Colonic mucosa (tissue), 4 donors: ENCODE data around the gene NT5C2. TPM values are rescaled to one million over a fixed set of nuclear protein-coding genes. Genes with fewer than 3 reads are reported as not detected.

ENCODE experiments used
- DNase-seq: peaks from one replicate; pipeline ENCODE4 v3.0.0-alpha.2; 2020
- H3K27ac ChIP-seq: fragments of 200-600 bp; one replicate; pipeline ENCODE4 v1.8.0; 2021
- H3K27me3 ChIP-seq: fragments of 200-600 bp; one replicate; pipeline ENCODE4 v1.8.0; 2021
- H3K36me3 ChIP-seq: fragments of 200-600 bp; one replicate; pipeline ENCODE4 v1.8.0; 2021
- H3K4me1 ChIP-seq: fragments of 200-600 bp; one replicate; pipeline ENCODE4 v1.8.0; 2021; ENCODE audit warnings: mild to moderate bottlenecking
- H3K4me3 ChIP-seq: fragments of 200-600 bp; one replicate; pipeline ENCODE4 v1.8.0; 2021
- H3K9ac ChIP-seq, 2 donors: one replicate each; pipeline ENCODE4 v1.7.0; 2013; ENCODE audit warnings: control low read depth in 2 of 2, low read depth in 2 of 2, low read length in 2 of 2
- H3K9me3 ChIP-seq: fragments of 200-600 bp; one replicate; pipeline ENCODE4 v1.8.0; 2021
- CTCF ChIP-seq: fragments of 200-600 bp; IDR thresholded peaks from one replicate; pipeline ENCODE4 v1.8.0; 2022; ENCODE audit warnings: antibody characterized with exemption, mild to moderate bottlenecking
- intact Hi-C: fragments of 100-400 bp; cut with DNase I; formaldehyde crosslinking; loops from one replicate; pipeline ENCODE4 v1.14.1; 2022
- total RNA-seq, 2 donors: library from RNA; stranded (reverse); fragmentation: NEBNext Ultra II Directional in 1 of 2; extraction: Animal tissue kit (Norgen Biotek cat#: 25700) in 1 of 2; gene quantifications; one replicate each; pipeline ENCODE4 v1.2.1, GENCODE V29; 2021
- donor health status: healthy.
- donor health status: DM: no; HTN: no; CAD: no.
- donor health status: DM: no; HTN: no; CAD: no.

Gene NT5C2
- total RNA-seq, 2 donors from 2014 or later = 59.6 to 89.5 TPM

- no peaks in the 10 kb centered on the region for H3K9me3 ChIP-seq
- no peak overlapping the region for H3K4me3 ChIP-seq
- no peak for TF ChIP-seq CTCF
- no peaks in the 10 kb centered on the region for H3K36me3 ChIP-seq
- H3K4me1 ChIP-seq = no peaks in the 10 kb centered on the region
- no peak overlapping the region for H3K27ac ChIP-seq
- intact Hi-C loops = no loop called here
- H3K27me3 ChIP-seq = no peaks in the 10 kb centered on the region
- no peak for DNase-seq
- no peak overlapping the region for H3K9ac ChIP-seq
Measured at GRCh38 chr10:103117247-103117646, 75.8 kb downstream of the NT5C2 start.

- intact Hi-C loops = no loop called here
- DNase-seq = no peak
- TF ChIP-seq CTCF = no peak
- Histone ChIP-seq H3K9ac (no peak overlapping the region), H3K27me3 (no peaks in the 10 kb centered on the region), H3K9me3 (no peaks in the 10 kb centered on the region), H3K4me1 (no peaks in the 10 kb centered on the region), H3K4me3 (no peak overlapping the region), H3K36me3 (no peaks in the 10 kb centered on the region), H3K27ac (no peak overlapping the region)
Measured at GRCh38 chr10:103114876-103115275, 78.2 kb downstream of the NT5C2 start.

GRCh38 chr10:103111918-103112877 lies 80.9 kb downstream of the NT5C2 start:
- H3K36me3 ChIP-seq = no peaks in the 10 kb centered on the region
- no peak for DNase-seq
- H3K9ac ChIP-seq = no peak overlapping the region
- no peak for TF ChIP-seq CTCF
- no peak overlapping the region for H3K27ac ChIP-seq
- H3K27me3 ChIP-seq = no peaks in the 10 kb centered on the region
- H3K9me3 ChIP-seq = no peaks in the 10 kb centered on the region
- no peaks in the 10 kb centered on the region for H3K4me1 ChIP-seq
- intact Hi-C loops = no loop called here
- H3K4me3 ChIP-seq = no peak overlapping the region

- H3K9me3 ChIP-seq = no peaks in the 10 kb centered on the region
- no peak for TF ChIP-seq CTCF
Measured at GRCh38 chr10:103111031-103111917, 81.8 kb downstream of the NT5C2 start.

GRCh38 chr10:103110407-103110806 lies 82.7 kb downstream of the NT5C2 start:
- TF ChIP-seq CTCF = no peak
- Histone ChIP-seq H3K4me1 (no peaks in the 10 kb centered on the region), H3K36me3 (no peaks in the 10 kb centered on the region), H3K27me3 (no peaks in the 10 kb centered on the region), H3K27ac (no peak overlapping the region), H3K9ac (no peak overlapping the region), H3K9me3 (no peaks in the 10 kb centered on the region), H3K4me3 (no peak overlapping the region)
- no peak for DNase-seq
- intact Hi-C loops = no loop called here

More at GRCh38 chr10:103111031-103111917, 81.8 kb downstream of the NT5C2 start:
- Histone ChIP-seq H3K4me3 (no peak overlapping the region), H3K27ac (no peak overlapping the region), H3K4me1 (no peaks in the 10 kb centered on the region), H3K9ac (no peak overlapping the region), H3K36me3 (no peaks in the 10 kb centered on the region), H3K27me3 (no peaks in the 10 kb centered on the region)
- intact Hi-C loops = no loop called here
- DNase-seq = no peak
